H1 (cell line): ENCODE results near the gene SLC2A5. TPM values are rescaled to one million over a fixed set of nuclear protein-coding genes. Genes with fewer than 3 reads are reported as not detected.

ENCODE experiments used
- CTCF ChIA-PET: fragments of 300-600 bp; sonication (Branson Sonifier 250); formaldehyde crosslinking; loops from one replicate; lab custom pipeline; 2021; ENCODE audit not compliant: partially characterized antibody; lab: Charles Lee
- POLR2A ChIA-PET: fragments of 300-600 bp; sonication (Branson Sonifier 250); formaldehyde crosslinking; loops from one replicate; lab custom pipeline; 2021; ENCODE audit warnings: inconsistent platforms; ENCODE audit not compliant: partially characterized antibody; lab: Charles Lee
- DNase-seq, 2 experiments: peaks; one replicate each; pipeline versions ENCODE4 v3.0.0 to v3.0.0-alpha.2; 2010 to 2022; ENCODE audit warnings: low spot score in 2 of 2, low read depth in 1 of 2, mixed read lengths in 1 of 2
- FAIRE-seq: peaks from 2 replicates; lab custom pipeline; 2011; peaks lifted over from hg19 to GRCh38; lab: Jason Lieb, UNC
- H2AFZ ChIP-seq: 2 replicates; pipeline ENCODE4 v1.8.1; 2012; ENCODE audit warnings: low read length, inconsistent platforms
- H2AK5ac ChIP-seq: 2 replicates; pipeline ENCODE4 v1.6.1; 2013; ENCODE audit warnings: low read depth, low read length
- H2BK120ac ChIP-seq: replicated peaks from 2 replicates; pipeline ENCODE3; 2013; ENCODE audit warnings: low read depth, low read length, inconsistent platforms
- H2BK12ac ChIP-seq: 2 replicates; pipeline ENCODE4 v1.6.1; 2013; ENCODE audit warnings: low read depth, low read length
- H2BK15ac ChIP-seq: 2 replicates; pipeline ENCODE4 v1.6.1; 2013; ENCODE audit warnings: low read length
- H2BK20ac ChIP-seq: 2 replicates; pipeline ENCODE4 v1.6.1; 2013; ENCODE audit warnings: low read length
- H2BK5ac ChIP-seq: 2 replicates; pipeline ENCODE4 v1.6.1; 2013; ENCODE audit warnings: low read depth, low read length
- H3K14ac ChIP-seq: 2 replicates; pipeline ENCODE4 v1.6.1; 2013; ENCODE audit warnings: inconsistent platforms; ENCODE audit not compliant: insufficient read length
- H3K18ac ChIP-seq: 2 replicates; pipeline ENCODE4 v1.6.1; 2013; ENCODE audit warnings: low read length; ENCODE audit errors: extremely low read depth
- H3K23ac ChIP-seq: 2 replicates; pipeline ENCODE4 v1.6.1; 2013; ENCODE audit warnings: inconsistent platforms; ENCODE audit not compliant: insufficient read length
- H3K23me2 ChIP-seq: 2 replicates; pipeline ENCODE4 v1.6.1; 2013; ENCODE audit warnings: low read depth, low read length
- H3K27ac ChIP-seq: 2 replicates; pipeline ENCODE4 v1.6.1; 2011; ENCODE audit warnings: low read depth, low read length, inconsistent platforms
- H3K27me3 ChIP-seq, 4 experiments: replicated peaks in 1 of 4; 1 replicate in 1 of 4; 2 replicates in 3 of 4; pipeline versions ENCODE4 v1.6.1 to v1.8.1; 2011 to 2013; ENCODE audit warnings: low read length in 3 of 4, mild to moderate bottlenecking in 3 of 4, inconsistent platforms in 2 of 4, mixed read lengths in 2 of 4, moderate library complexity in 1 of 4; ENCODE audit not compliant: control insufficient read depth in 3 of 4, insufficient read depth in 3 of 4; ENCODE audit errors: extremely low read depth in 1 of 4
- H3K36me3 ChIP-seq, 4 experiments: 2 replicates each; pipeline versions ENCODE4 v1.6.1 to v1.8.1; 2011 to 2013; ENCODE audit warnings: mild to moderate bottlenecking in 4 of 4, low read length in 3 of 4, moderate library complexity in 2 of 4, control low read depth in 1 of 4, inconsistent platforms in 1 of 4; ENCODE audit not compliant: insufficient read depth in 4 of 4, control insufficient read depth in 2 of 4
- H3K4ac ChIP-seq: replicated peaks from 2 replicates; pipeline ENCODE3; 2013; ENCODE audit warnings: low read length, low read depth, mixed read lengths, inconsistent platforms; ENCODE audit not compliant: insufficient read length
- H3K4me1 ChIP-seq, 4 experiments: replicated peaks in 1 of 4; 1 replicate in 1 of 4; 2 replicates in 3 of 4; pipeline versions ENCODE4 v1.6.1 to v1.8.1; 2011 to 2013; ENCODE audit warnings: low read length in 3 of 4, inconsistent platforms in 2 of 4, mixed read lengths in 1 of 4; ENCODE audit not compliant: insufficient read depth in 4 of 4, control insufficient read depth in 3 of 4
- H3K4me2 ChIP-seq, 2 experiments: 2 replicates each; pipeline versions ENCODE4 v1.6.1 to v1.8.1; 2011 to 2013; ENCODE audit warnings: low read depth in 2 of 2, low read length in 2 of 2, control low read depth in 1 of 2, inconsistent platforms in 1 of 2, mild to moderate bottlenecking in 1 of 2; ENCODE audit not compliant: insufficient read depth in 1 of 2
- H3K4me3 ChIP-seq, 4 experiments: fragments of 200-600, 300-600 bp in 1 of 4; sonication (generic), shearing (Covaris generic), sonication (Bioruptor Twin) in 1 of 4; 2 replicates each; pipeline versions ENCODE4 v1.5.1 to v1.8.1; 2011 to 2016; ENCODE audit warnings: low read length in 4 of 4, low read depth in 3 of 4, control low read depth in 2 of 4, inconsistent platforms in 2 of 4, mild to moderate bottlenecking in 2 of 4, mixed read lengths in 1 of 4, moderate library complexity in 1 of 4; ENCODE audit not compliant: insufficient read depth in 2 of 4; ENCODE audit errors: extremely low read depth in 1 of 4
- H3K56ac ChIP-seq: replicated peaks from 2 replicates; pipeline ENCODE3; 2013; ENCODE audit warnings: low read depth, mild to moderate bottlenecking, mixed read lengths, low read length, inconsistent platforms; ENCODE audit not compliant: insufficient read length
- H3K79me1 ChIP-seq: 2 replicates; pipeline ENCODE4 v1.6.1; 2013; ENCODE audit warnings: low read depth, low read length, control low read depth
- H3K79me2 ChIP-seq, 2 experiments: 2 replicates each; pipeline versions ENCODE4 v1.6.1 to v1.8.1; 2012 to 2013; ENCODE audit warnings: low read length in 2 of 2, mild to moderate bottlenecking in 2 of 2, inconsistent platforms in 1 of 2; ENCODE audit not compliant: insufficient read depth in 2 of 2, control insufficient read depth in 1 of 2
- H3K9ac ChIP-seq, 4 experiments: replicated peaks in 1 of 4; 1 replicate in 1 of 4; 2 replicates in 3 of 4; pipeline versions ENCODE4 v1.6.1 to v1.8.1; 2011 to 2013; ENCODE audit warnings: low read depth in 3 of 4, low read length in 3 of 4, control low read depth in 2 of 4, mild to moderate bottlenecking in 2 of 4, moderate library complexity in 2 of 4, inconsistent platforms in 1 of 4; ENCODE audit errors: extremely low read depth in 1 of 4
- H3K9me3 ChIP-seq, 2 experiments: 2 replicates each; pipeline versions ENCODE4 v1.6.1 to v1.8.1; 2012 to 2013; ENCODE audit warnings: mild to moderate bottlenecking in 2 of 2, moderate library complexity in 2 of 2, control low read depth in 1 of 2, inconsistent platforms in 1 of 2, low read depth in 1 of 2, low read length in 1 of 2, mixed read lengths in 1 of 2; ENCODE audit not compliant: insufficient read depth in 2 of 2
- H4K20me1 ChIP-seq, 2 experiments: replicated peaks in 1 of 2; 2 replicates each; pipeline versions ENCODE3 to v1.8.1; 2011 to 2013; ENCODE audit warnings: inconsistent platforms in 2 of 2, low read length in 2 of 2, mild to moderate bottlenecking in 1 of 2; ENCODE audit not compliant: insufficient read depth in 2 of 2, control insufficient read depth in 1 of 2
- H4K5ac ChIP-seq: 2 replicates; pipeline ENCODE4 v1.6.1; 2013; ENCODE audit warnings: low read length, low read depth, mixed read lengths, inconsistent platforms; ENCODE audit not compliant: insufficient read length
- H4K8ac ChIP-seq: 2 replicates; pipeline ENCODE4 v1.8.0; 2013; ENCODE audit warnings: mild to moderate bottlenecking, moderate library complexity, low read length, inconsistent platforms; ENCODE audit not compliant: insufficient read depth; ENCODE audit errors: extremely low read depth
- H4K91ac ChIP-seq: replicated peaks from 2 replicates; pipeline ENCODE3; 2013; ENCODE audit warnings: low read length, mixed read lengths, inconsistent platforms; ENCODE audit not compliant: insufficient read length
- GTF2F1 ChIP-seq: IDR thresholded peaks from 2 replicates; pipeline ENCODE4 v1.6.1; 2012; ENCODE audit warnings: low read depth, low read length, improper control_type of control experiment, borderline replicate concordance
- WGBS, 2 experiments: shearing (Covaris generic) in 1 of 2; methylation state at CpG; one replicate each; pipeline versions ENCODE4 v1.1.6 to v1.1.7; 2013 to 2015; ENCODE audit warnings: low lambda C conversion rate in 2 of 2, mixed read lengths in 2 of 2, inconsistent platforms in 1 of 2, low coverage in 1 of 2, missing lambda C conversion rate in 1 of 2; ENCODE audit not compliant: insufficient replicate concordance in 2 of 2, insufficient coverage in 1 of 2, insufficient read length in 1 of 2; ENCODE audit errors: extremely low coverage in 1 of 2, missing lambda C conversion rate in 1 of 2; 5-methylcytosine and 5-hydroxymethylcytosine counted together
- polyA plus RNA-seq, 7 experiments: library from polyadenylated mRNA; depleted of rRNA in 3 of 7; stranded (reverse) in 5 of 7; unstranded in 2 of 7; fragments of >200 nt in 5 of 7; fragments of 200-250 nt in 2 of 7; gene quantifications; 1 replicate in 5 of 7; 2 replicates in 1 of 7; 4 replicates in 1 of 7; pipeline versions ENCODE4 v1.2.1 to v1.2.3, GENCODE V29; 2011 to 2013; ENCODE audit warnings: missing spikeins in 2 of 7, mixed read lengths in 2 of 7
- total RNA-seq: library from RNA; stranded (reverse); fragmentation: NEBNext Ultra II Directional; extraction: Animal tissue kit (Norgen Biotek cat#: 25700); gene quantifications from 2 replicates; pipeline ENCODE4 v1.2.1, GENCODE V29; 2021

SLC2A5 gene
- total and polyA plus RNA-seq, 2 of the 8 experiments (the other 6 are each of a cell fraction or from before 2014, with no cell fraction given): 0.12 TPM; not detected in 1

DNA sequence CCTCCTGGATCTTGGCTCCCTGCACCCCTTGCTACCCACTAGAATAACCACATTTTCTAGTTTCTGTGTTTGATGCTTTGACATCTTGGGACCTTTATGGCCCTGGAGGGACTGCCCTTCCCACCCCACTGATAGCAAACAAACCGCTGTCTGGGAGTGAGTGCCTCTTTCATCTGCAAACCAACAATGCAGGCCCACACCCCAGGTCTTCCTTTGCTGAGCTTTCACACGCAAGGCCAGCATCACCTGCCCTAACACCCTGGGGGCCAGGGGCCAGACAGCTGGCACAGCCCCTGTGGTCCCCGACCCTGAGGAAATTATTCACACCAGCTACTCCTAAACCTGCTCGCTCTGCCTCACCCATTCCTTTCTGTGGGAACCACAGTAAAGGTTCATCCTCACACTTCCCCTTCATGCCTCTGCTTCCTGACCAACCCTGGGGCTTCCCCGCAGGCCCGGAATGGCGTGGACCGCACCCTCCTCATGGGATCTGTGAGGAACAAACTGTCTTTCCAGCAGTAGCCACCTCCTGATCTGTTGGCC, 58.6 kb downstream of the SLC2A5 start:
- H3K14ac ChIP-seq: no peak overlapping the region
- no peak overlapping the region for H2BK5ac ChIP-seq
- no peak for DNase-seq
- H3K18ac ChIP-seq: no peak overlapping the region
- H3K9ac ChIP-seq: no peak overlapping the region
- no peak overlapping the region for H3K4me2 ChIP-seq
- H3K23me2 ChIP-seq: no peaks in the 10 kb centered on the region; the same call in 1 of the 2 replicates
- H2AFZ ChIP-seq: no peak overlapping the region
- 97% methylated on average over 8 of the region's 8 CpGs; no CpG with 5 or more reads in 1 of the 2 experiments for WGBS, 2 experiments
- H4K20me1 ChIP-seq: no peaks in the 10 kb centered on the region
- H3K4me3 ChIP-seq: no peak overlapping the region
- no peaks in the 10 kb centered on the region for H3K79me2 ChIP-seq
- H3K56ac ChIP-seq: no peak overlapping the region
- no peaks in the 10 kb centered on the region for H3K9me3 ChIP-seq
- no peak overlapping the region for H2AK5ac ChIP-seq
- peak overlapping the region; percentile 61; the same call in 1 of the 2 replicates for H2BK15ac ChIP-seq
- no peak overlapping the region for H3K27ac ChIP-seq
- no peak overlapping the region for H2BK20ac ChIP-seq
- no peak overlapping the region for H2BK120ac ChIP-seq
- H4K5ac ChIP-seq: no peak overlapping the region
- no peak overlapping the region for H3K4ac ChIP-seq
- H2BK12ac ChIP-seq: 0 out of 2 replicates have a peak overlapping the region, but pooled peaks have one; percentile 7
- H4K91ac ChIP-seq: no peak overlapping the region
- no peaks in the 10 kb centered on the region for H3K36me3 ChIP-seq
- TF ChIP-seq GTF2F1: no peak
- TF ChIP-seq, all 59 proteins: peak for 0
- FAIRE-seq: no peak
- Histone ChIP-seq H3K27me3 (no peaks in the 10 kb centered on the region), H3K23ac (no peak overlapping the region), H3K4me1 (no peaks in the 10 kb centered on the region; a peak in 1 of 7 replicates), H3K79me1 (no peaks in the 10 kb centered on the region), H4K8ac (no peak overlapping the region)
- CTCF ChIA-PET: interaction anchor here (0.6 to 10.9 kb wide), 10 partner anchors 9 to 873 kb away, joined by 3 to 156 read pairs (median 4); no protein-coding TSS in a partner anchor
- POLR2A ChIA-PET: interaction anchor here (2.6 to 2.8 kb wide), 2 partner anchors 87 to 90 kb away, joined by 6 to 26 read pairs; no protein-coding TSS in a partner anchor
